Activated CD8-positive, alpha-beta memory T cell treated with anti-CD3 and anti-CD28 coated beads for 4 hours (primary cell): ENCODE measurements around the gene CBLN3.

ENCODE experiments used
- DNase-seq, 2 donors: peaks; one replicate each; pipeline ENCODE4 v3.0.0-alpha.2; 2020; ENCODE audit warnings: low read depth in 2 of 2

Gene CBLN3

DNA sequence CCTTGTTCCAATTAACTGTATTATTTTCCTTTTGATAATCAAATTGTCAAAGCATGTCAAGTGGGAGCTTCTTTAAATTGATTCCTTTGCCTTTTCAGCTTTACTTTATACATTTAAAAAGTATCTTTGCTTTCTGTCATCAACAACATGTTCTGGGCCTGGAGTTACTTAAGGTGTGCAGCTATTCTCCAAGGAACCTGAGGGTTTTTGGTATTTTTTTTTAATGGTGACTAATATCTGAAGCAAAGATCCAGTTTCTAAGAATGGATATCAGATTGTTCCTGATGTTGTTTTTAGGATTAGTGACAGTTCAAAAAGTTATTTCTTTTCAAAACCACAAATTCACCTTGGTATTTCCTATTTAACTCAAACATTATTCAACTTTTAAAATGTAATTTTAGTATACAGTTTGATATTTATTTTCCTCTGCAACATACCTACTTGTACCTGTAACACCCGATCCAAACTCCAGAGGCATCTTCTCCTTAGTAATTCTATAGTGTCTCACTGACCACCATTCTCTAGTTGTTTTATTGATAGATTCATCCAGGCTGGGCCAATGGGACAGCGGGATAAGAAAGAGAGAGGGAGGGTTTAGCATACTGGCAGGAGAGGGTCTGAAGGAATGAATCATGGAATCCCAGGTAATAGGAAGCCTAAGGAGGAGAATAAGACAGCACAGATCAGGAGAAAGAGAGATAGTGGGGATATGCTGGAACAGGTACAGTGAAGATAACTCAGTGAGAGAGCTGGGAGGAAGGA is 3.1 kb downstream of the CBLN3 start:
- DNase-seq = no peak

DNA sequence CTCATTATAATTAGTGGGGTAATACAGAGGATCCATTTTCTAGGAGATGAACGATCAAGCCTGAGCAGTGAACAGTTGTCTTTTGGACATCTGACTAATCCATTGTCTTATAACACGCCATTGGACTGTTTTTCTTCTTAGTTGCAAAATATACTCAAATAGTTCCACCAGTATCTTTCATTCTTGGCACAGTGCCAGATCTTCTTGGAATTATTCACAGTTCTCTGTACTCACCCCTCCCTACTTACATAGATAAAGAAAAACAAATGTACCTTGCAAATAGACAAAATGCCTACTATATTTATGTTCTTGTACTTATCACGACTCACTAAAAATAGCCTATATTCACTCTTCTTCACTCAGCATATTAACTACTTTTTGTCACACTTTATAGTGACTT is 3.8 kb downstream of the CBLN3 start:
- DNase-seq = no peak

DNA sequence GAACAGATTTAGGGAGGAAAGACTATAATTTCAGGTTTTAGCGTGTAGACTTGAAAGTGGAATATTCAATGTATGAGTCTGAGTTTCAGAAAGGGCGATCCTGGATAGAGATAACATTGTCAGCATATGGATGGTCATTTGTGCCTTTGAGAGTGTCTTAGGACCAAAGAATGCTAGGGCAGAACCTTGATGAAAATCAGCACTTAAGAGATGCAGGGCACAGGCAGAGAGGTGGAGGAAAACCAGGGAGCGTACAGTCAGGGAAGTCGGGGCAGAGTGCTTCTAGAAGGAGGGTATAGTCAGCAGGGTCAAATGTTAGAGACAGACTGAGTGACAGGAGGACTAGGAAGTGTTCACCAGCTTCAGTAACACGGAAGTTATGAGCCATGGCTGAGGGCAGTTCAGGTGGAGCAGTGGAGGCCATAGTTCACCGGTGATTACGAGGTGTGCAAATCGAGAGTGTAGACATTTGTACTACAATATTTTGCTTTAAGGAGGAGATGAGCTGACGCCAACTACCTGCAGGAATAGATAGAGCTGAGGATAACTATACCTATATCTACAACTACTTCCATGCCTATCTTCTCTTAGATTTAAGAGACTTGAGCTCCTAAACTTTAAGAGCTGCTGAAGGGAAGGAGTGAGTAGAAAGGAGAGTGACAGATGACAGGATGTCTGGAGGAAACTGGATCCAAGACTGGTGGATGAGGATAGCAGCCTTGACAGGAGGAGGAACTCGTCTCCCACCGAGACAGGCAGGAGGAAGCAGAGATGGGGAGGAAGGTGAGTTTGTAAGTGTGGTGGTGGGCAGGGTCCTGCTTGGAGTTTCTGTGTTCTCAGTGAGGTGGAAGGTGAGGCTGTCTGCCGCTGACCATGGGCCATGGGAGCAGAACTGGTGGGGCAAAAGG is 6.5 kb downstream of the CBLN3 start:
- DNase-seq = no peak

DNA sequence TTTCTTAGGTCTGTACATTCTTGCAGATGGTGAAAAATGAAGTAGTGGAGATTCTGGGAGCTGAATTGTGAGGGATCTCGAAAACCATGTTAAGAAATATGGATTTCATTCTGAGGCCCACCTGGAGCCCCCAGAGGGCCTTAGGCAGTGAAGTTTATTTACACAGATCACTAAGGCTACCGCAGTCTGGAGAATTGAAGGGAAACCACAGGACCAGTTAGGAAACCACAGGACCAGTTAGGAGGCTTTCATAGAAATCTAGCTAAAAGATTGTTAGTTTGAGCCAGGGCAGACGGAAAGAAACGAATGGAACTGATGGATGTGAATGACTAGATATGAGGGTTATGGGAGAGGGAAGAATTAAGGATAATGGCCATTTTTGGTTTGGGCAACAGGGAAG is 7.2 kb downstream of the CBLN3 start:
- DNase-seq = no peak

- no peak for DNase-seq
These were observed 11.0 kb downstream of the CBLN3 start for GRCh38 chr14:24418492-24418873.

- DNase-seq = no peak
These were observed 11.5 kb downstream of the CBLN3 start for GRCh38 chr14:24417832-24418491.

GRCh38 chr14:24416932-24417619 is 12.4 kb downstream of the CBLN3 start:
- no peak for DNase-seq

- no peak for DNase-seq
These were observed 13.1 kb downstream of the CBLN3 start for GRCh38 chr14:24416254-24416931.

DNA sequence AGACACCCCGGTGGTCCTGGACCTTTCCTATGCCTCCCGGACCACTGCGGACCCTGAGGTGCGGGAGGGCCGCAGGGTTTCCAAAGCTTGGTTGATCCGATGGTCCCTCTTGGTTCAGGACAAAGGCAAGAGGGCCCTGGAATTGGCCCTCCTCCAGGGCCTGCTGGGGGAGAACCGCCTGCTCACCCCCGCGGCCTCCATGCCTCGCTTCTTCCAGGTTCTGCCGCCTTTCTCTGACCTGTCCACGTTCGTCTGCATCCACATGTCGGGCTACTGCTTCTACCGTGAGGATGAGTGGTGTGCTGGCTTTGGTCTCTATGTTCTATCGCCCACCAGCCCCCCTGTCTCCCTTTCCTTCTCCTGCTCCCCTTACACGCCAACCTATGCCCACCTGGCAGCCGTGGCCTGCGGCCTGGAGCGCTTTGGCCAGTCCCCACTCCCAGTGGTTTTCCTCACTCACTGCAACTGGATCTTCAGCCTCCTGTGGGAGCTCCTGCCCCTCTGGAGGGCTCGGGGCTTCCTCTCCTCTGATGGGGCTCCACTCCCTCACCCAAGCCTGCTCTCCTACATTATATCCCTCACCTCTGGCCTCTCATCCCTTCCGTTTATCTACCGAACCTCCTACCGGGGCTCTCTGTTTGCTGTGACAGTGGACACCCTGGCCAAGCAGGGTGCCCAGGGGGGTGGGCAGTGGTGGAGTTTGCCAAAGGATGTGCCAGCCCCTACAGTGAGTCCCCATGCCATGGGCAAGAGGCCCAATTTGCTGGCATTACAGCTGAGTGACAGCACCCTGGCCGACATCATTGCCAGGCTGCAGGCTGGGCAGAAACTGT is 13.8 kb downstream of the CBLN3 start:
- DNase-seq = no peak

DNA sequence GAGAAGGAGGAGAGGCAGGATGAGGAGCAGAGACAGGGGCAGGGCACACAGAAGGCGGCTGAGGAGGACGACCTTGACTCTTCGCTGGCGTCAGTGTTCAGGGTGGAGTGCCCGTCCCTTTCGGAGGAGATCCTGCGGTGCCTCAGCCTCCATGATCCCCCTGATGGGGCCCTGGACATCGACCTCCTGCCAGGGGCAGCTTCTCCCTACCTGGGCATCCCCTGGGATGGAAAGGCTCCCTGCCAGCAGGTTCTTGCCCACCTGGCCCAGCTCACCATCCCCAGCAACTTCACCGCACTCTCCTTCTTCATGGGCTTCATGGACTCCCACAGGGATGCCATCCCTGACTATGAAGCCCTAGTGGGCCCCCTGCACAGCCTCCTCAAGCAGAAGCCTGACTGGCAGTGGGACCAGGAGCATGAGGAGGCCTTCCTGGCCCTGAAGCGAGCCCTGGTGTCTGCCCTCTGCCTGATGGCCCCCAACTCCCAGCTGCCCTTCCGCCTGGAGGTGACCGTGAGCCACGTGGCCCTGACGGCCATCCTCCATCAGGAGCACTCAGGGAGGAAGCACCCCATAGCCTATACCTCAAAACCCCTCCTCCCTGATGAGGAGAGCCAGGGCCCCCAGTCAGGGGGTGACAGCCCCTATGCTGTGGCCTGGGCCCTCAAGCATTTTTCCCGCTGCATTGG is 14.6 kb downstream of the CBLN3 start:
- DNase-seq = no peak

DNA sequence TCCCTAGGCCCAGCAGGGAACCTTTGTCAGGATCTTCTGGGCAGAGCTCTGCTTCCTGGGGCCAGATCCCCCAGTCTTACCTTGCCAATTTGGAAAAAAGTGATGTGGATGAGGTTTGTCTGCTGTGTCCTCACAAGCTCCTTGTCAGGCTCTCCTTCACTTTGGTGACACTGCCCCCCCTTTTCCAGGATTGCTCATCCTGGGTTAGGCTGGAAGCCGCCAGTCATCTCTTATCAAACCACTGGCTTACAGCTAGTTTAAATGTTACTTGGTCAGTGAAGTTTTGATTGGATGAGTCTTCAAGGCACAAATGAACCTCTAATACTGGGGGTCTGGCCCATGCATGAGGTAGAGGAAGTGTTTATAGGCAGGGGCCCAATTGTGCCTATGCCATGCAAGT is 15.4 kb downstream of the CBLN3 start:
- DNase-seq = no peak

DNA sequence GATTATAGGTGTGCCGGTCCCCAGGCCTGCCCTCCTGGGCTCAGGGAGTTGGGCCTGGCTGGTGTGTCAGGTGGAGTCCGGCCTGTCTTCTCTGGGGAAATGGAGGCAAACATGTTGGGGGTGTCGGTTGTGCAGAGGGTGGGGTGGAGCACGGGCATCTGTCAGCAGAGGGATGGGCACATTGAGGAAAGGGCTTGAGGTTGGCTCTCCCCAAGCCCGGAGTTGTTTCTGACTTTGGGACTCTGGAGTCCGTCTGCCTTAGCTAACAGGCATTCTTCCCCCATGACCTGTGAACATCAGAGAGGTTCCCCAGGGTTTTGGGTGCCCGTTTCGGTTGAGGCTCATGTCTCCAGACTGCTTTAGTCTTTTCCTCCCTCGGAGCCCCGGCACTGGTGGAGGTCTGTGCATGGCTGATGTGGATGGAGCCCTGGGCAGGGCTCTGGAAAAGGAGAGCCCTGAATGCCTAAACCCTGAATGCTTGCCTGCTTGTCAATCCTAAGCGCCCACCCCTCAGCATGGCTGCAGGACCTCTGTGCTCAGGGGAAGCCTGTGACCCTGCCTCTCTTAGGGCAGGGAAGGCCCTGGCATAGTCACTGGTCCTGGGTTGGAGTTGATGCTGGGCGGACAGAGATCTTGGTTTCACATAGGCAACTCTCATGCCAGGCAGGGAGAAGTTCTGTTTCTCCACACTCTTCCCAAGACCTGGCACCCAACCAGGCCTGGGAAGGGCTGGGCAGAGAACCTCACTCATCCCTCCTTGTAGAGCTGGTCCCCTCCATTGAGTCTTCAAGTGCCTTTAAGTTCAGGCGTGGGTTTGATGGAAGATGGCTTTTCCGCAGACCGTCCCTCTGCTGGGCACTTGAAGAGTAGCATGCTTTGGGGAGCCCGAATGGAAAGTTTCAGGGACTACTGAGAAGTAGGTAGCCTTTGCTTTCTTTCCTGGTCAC is 17.8 kb downstream of the CBLN3 start:
- no peak for DNase-seq

GRCh38 chr14:24409956-24410355 is 19.5 kb downstream of the CBLN3 start:
- no peak for DNase-seq

GRCh38 chr14:24409192-24409591 is 20.3 kb downstream of the CBLN3 start:
- DNase-seq = no peak

DNA sequence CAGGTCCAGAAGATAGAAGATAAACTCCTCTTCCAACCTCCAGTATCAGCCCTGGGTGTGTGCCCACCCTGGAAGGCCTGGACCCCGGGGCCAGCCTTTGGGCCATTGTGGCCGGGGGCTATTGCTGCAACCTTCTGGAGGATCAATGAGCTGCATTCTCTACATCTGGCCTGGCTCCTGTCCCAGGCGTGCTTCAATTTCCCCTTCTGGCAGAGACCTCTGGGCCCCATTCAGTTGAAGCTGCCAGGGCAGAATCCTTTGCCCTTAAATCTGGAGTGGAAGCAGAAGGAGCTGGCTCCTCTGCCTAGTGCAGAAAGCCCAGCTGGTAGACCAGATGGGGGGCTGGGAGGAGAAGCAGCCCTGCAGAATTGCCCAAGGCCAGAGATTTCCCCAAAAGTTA is 20.7 kb downstream of the CBLN3 start:
- DNase-seq = no peak

DNA sequence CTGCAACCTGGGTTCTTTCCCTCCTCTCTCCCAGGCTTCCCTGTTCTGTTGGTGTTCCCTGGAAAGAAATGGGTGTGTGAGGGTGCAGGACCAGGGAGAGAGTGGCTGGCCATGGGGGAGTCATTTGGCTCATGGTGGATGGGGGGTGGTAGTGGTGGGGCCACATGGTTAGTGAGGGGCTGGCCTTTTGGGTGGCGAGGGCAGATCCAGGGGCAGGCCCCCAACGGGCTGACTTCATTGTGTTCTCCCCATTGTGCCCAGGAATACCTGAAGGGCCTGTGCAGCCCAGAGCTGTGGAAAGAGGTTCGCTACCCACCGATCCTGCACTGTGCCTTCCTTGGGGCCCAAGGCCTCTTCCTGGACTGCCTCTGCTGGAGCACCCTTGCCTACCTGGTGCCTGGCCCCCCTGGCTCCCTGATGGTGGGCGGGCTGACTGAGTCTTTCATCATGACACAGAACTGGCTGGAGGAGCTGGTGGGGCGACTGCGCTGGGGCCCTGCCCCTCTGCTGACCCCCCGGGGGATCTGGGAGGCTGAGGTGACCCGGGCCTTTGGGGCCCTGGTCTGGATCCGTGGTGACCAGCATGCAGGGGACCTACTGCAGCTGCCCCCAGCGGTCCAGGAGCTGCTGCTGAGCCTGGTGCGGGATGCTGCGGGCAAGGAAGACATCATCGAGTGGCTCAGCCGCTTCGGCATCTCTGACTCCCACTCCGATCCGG is 21.7 kb downstream of the CBLN3 start:
- DNase-seq = no peak

GRCh38 chr14:24406416-24406815 is 23.1 kb downstream of the CBLN3 start:
- no peak for DNase-seq

- no peak for DNase-seq
These were observed 24.7 kb downstream of the CBLN3 start for GRCh38 chr14:24404814-24405213.
